Measurements from ENCODE around the gene AGAP2. TPM values are rescaled to one million over a fixed set of nuclear protein-coding genes. Genes with fewer than 3 reads are reported as not detected.

Gene AGAP2
- total and polyA plus RNA-seq, 2 of the 8 experiments (the other 6 are each of a cell fraction or from before 2014, with no cell fraction given) = 1.5 TPM

- no peak for TF ChIP-seq CHD7 (IDR thresholded peaks at IDR 0.05; ENCODE audit: insufficient replicate concordance, low read length)
- TF ChIP-seq POU5F1 (IDR thresholded peaks at IDR 0.05; ENCODE audit: low read depth, low read length) = no peak
- TF ChIP-seq GABPA (IDR thresholded peaks at IDR 0.05; ENCODE audit: borderline replicate concordance, insufficient read depth, low read length) = peak; percentile 70; the same call in 1 of the 2 replicates
- peak; percentile 85; the same call in 1 of the 2 replicates for TF ChIP-seq MAX (IDR thresholded peaks at IDR 0.05)
- TF ChIP-seq BRCA1 (IDR thresholded peaks at IDR 0.05; ENCODE audit: low read depth, low read length) = no peak
- no peak for TF ChIP-seq HDAC6 (IDR thresholded peaks at IDR 0.05; ENCODE audit: low read depth, low read length)
- TF ChIP-seq ASH2L (IDR thresholded peaks at IDR 0.05; ENCODE audit: low read length) = no peak
- TF ChIP-seq CHD2 (IDR thresholded peaks at IDR 0.05; ENCODE audit: low read length) = no peak
Measured at GRCh38 chr12:57764662-57765002, 26.1 kb upstream of the AGAP2 start (continued).
